IMR-90 (cell line): ENCODE results near the gene FANK1. TPM values are rescaled to one million over a fixed set of nuclear protein-coding genes. Genes with fewer than 3 reads are reported as not detected.

Experiments
- ATAC-seq: fragments of 200-7000 bp; cut with Tn5 transposase; 2 replicates; pipeline ENCODE4 v1.9.1; 2020; ENCODE audit warnings: low read depth, mild to moderate bottlenecking, moderate library complexity
- BruUV-seq: library from RNA; stranded (reverse); fragments of 400-500 nt; replicated peaks from 2 replicates; lab custom pipeline; 2021; lab: Mats Ljungman, UMichigan
- CTCF ChIA-PET: fragments of 300-600 bp; formaldehyde crosslinking; extraction: SDS; loops from one replicate; lab custom pipeline; 2021; ENCODE audit warnings: antibody characterized with exemption; lab: Yijun Ruan, JAX
- POLR2A ChIA-PET: fragments of 300-600 bp; sonication (Branson Sonifier 250); formaldehyde crosslinking; loops from one replicate; lab custom pipeline; 2022; ENCODE audit warnings: antibody characterized with exemption; ENCODE audit not compliant: unreplicated experiment; lab: Charles Lee
- DNase-seq: peaks from one replicate; pipeline ENCODE4 v3.0.0; 2013
- H2AFZ ChIP-seq: replicated peaks from 2 replicates; pipeline ENCODE3; 2013; ENCODE audit warnings: low read length, mild to moderate bottlenecking; ENCODE audit not compliant: poor library complexity
- H2AK5ac ChIP-seq: 2 replicates; pipeline ENCODE4 v1.6.1; 2013; ENCODE audit warnings: low read depth, low read length, inconsistent platforms
- H2AK9ac ChIP-seq: replicated peaks from 2 replicates; pipeline ENCODE3; 2013; ENCODE audit warnings: mild to moderate bottlenecking, low read depth, low read length, moderate library complexity; ENCODE audit not compliant: poor library complexity
- H2BK120ac ChIP-seq: 2 replicates; pipeline ENCODE4 v1.6.1; 2013; ENCODE audit warnings: low read depth, low read length, inconsistent platforms
- H2BK15ac ChIP-seq: 3 replicates; pipeline ENCODE4 v1.6.1; 2013; ENCODE audit warnings: low read depth, low read length, inconsistent platforms
- H2BK20ac ChIP-seq: 2 replicates; pipeline ENCODE4 v1.6.1; 2013; ENCODE audit warnings: low read depth, mild to moderate bottlenecking, inconsistent platforms, low read length, moderate library complexity
- H2BK5ac ChIP-seq: 2 replicates; pipeline ENCODE4 v1.6.1; 2013; ENCODE audit warnings: mild to moderate bottlenecking, low read depth, low read length, inconsistent platforms; ENCODE audit not compliant: poor library complexity, severe bottlenecking
- H3K14ac ChIP-seq: replicated peaks from 2 replicates; pipeline ENCODE4 v1.6.1; 2013; ENCODE audit warnings: low read depth, low read length, inconsistent platforms
- H3K18ac ChIP-seq: 2 replicates; pipeline ENCODE4 v1.6.1; 2013; ENCODE audit warnings: low read depth, low read length, control low read depth
- H3K23ac ChIP-seq: 2 replicates; pipeline ENCODE4 v1.6.1; 2013; ENCODE audit warnings: low read depth, low read length, inconsistent platforms
- H3K27ac ChIP-seq: 2 replicates; pipeline ENCODE4 v1.5.1; 2013; ENCODE audit warnings: mild to moderate bottlenecking, control low read depth, low read length; ENCODE audit not compliant: insufficient read depth
- H3K27me3 ChIP-seq: 2 replicates; pipeline ENCODE4 v1.6.1; 2013; ENCODE audit warnings: low read length; ENCODE audit not compliant: control insufficient read depth, insufficient read depth
- H3K36me3 ChIP-seq: 2 replicates; pipeline ENCODE4 v1.6.1; 2013; ENCODE audit warnings: low read length, mixed read lengths; ENCODE audit not compliant: control insufficient read depth, insufficient read depth
- H3K4ac ChIP-seq: 2 replicates; pipeline ENCODE4 v1.6.1; 2013; ENCODE audit warnings: low read depth, low read length, inconsistent platforms
- H3K4me1 ChIP-seq: 2 replicates; pipeline ENCODE4 v1.6.1; 2013; ENCODE audit warnings: low read length, mixed read lengths; ENCODE audit not compliant: control insufficient read depth, insufficient read depth
- H3K4me2 ChIP-seq: 2 replicates; pipeline ENCODE4 v1.6.1; 2013; ENCODE audit warnings: low read depth, mild to moderate bottlenecking, control low read depth, low read length, moderate library complexity
- H3K4me3 ChIP-seq: 2 replicates; pipeline ENCODE4 v1.5.1; 2013; ENCODE audit warnings: low read depth, mild to moderate bottlenecking, control low read depth, low read length, moderate library complexity; ENCODE audit not compliant: insufficient read depth
- H3K56ac ChIP-seq: 2 replicates; pipeline ENCODE4 v1.6.1; 2013; ENCODE audit warnings: low read length, inconsistent platforms; ENCODE audit not compliant: insufficient read depth; ENCODE audit errors: extremely low read depth
- H3K79me1 ChIP-seq, 2 experiments: 2 replicates each; pipeline ENCODE4 v1.6.1; 2013; ENCODE audit warnings: low read length in 2 of 2, inconsistent platforms in 1 of 2, low read depth in 1 of 2
- H3K9ac ChIP-seq: 2 replicates; pipeline ENCODE4 v1.6.1; 2013; ENCODE audit warnings: low read depth, low read length, control low read depth
- H3K9me1 ChIP-seq: 2 replicates; pipeline ENCODE4 v1.6.1; 2013; ENCODE audit warnings: low read length, inconsistent platforms; ENCODE audit not compliant: insufficient read depth
- H3K9me3 ChIP-seq: 2 replicates; pipeline ENCODE4 v1.6.1; 2013; ENCODE audit warnings: low read length; ENCODE audit not compliant: control insufficient read depth, insufficient read depth
- H4K20me1 ChIP-seq: 2 replicates; pipeline ENCODE4 v1.6.1; 2013; ENCODE audit warnings: low read length, inconsistent platforms; ENCODE audit not compliant: insufficient read depth
- H4K5ac ChIP-seq: 2 replicates; pipeline ENCODE4 v1.6.1; 2013; ENCODE audit warnings: mild to moderate bottlenecking, low read depth, low read length, control low read depth
- H4K8ac ChIP-seq, 2 experiments: 2 replicates each; pipeline ENCODE4 v1.6.1; 2013; ENCODE audit warnings: low read depth in 2 of 2, low read length in 2 of 2, control low read depth in 1 of 2, inconsistent platforms in 1 of 2
- H4K91ac ChIP-seq: 2 replicates; pipeline ENCODE4 v1.6.1; 2013; ENCODE audit warnings: low read depth, low read length, inconsistent platforms; ENCODE audit not compliant: insufficient read depth
- BHLHE40 ChIP-seq: fragments of 150-350 bp; IDR thresholded peaks from 2 replicates; pipeline ENCODE4 v1.6.1; 2016; ENCODE audit warnings: mild to moderate bottlenecking, low read depth, low read length
- MXI1 ChIP-seq: IDR thresholded peaks from 2 replicates; pipeline ENCODE4 v1.6.1; 2012; ENCODE audit warnings: low read depth, mild to moderate bottlenecking, low read length, moderate library complexity, borderline replicate concordance
- RAD21 ChIP-seq: IDR thresholded peaks from 2 replicates; pipeline ENCODE4 v1.6.1; 2012; ENCODE audit warnings: low read length, improper control_type of control experiment
- RFX5 ChIP-seq: IDR thresholded peaks from 2 replicates; pipeline ENCODE4 v1.8.0; 2012; ENCODE audit warnings: low read depth, mild to moderate bottlenecking, low read length, moderate library complexity
- WGBS, 2 experiments: methylation state at CpG; one replicate each; pipeline versions ENCODE4 v1.1.5 to v1.1.7; 2013; ENCODE audit warnings: missing lambda C conversion rate in 2 of 2; ENCODE audit not compliant: insufficient read length in 1 of 2; ENCODE audit errors: extremely low coverage in 2 of 2; 5-methylcytosine and 5-hydroxymethylcytosine counted together
- dilution Hi-C: fragments of 300-500 bp; cut with HindIII; formaldehyde crosslinking; loops from one replicate; pipeline ENCODE4 v1.14.3; 2018; ENCODE audit warnings: low sequenced_read_pairs; ENCODE audit not compliant: unreplicated experiment
- in situ Hi-C: fragments of 300-500 bp; cut with MboI; formaldehyde crosslinking; loops from 3 replicates; pipeline ENCODE4 v1.14.3; 2019; ENCODE audit warnings: low sequenced_read_pairs, inconsistent platforms, mixed read lengths
- intact Hi-C: fragments of 100-400 bp; cut with micrococcal nuclease; formaldehyde crosslinking; loops from 2 replicates; pipeline ENCODE4 v1.10.0; 2022
- polyA plus RNA-seq, 3 experiments: library from polyadenylated mRNA; depleted of rRNA; stranded (reverse); fragments of >200 nt; gene quantifications; 2 replicates each; pipeline ENCODE4 v1.2.3, GENCODE V29; 2012; ENCODE audit warnings: low replicate concordance in 1 of 3
- total RNA-seq: library from RNA; depleted of rRNA; stranded (reverse); fragments of >200 nt; gene quantifications from 2 replicates; pipeline ENCODE4 v1.2.3, GENCODE V29; 2012
- TF ChIP-seq, protein P1 (sequence below): fragments of 150-350 bp; IDR thresholded peaks from 2 replicates; pipeline ENCODE4 v1.6.1; 2017; ENCODE audit warnings: mild to moderate bottlenecking, antibody characterized with exemption, low read length, low read depth
- TF ChIP-seq, protein P2 (sequence below): conservative IDR thresholded peaks from 2 replicates; pipeline ENCODE4 v1.5.1; 2012; ENCODE audit warnings: mild to moderate bottlenecking, low read depth, low read length, improper control_type of control experiment

The FANK1 gene
- total and polyA plus RNA-seq, 2 of the 4 experiments (the other 2 are of a cell fraction): 0.90 to 2.2 TPM

DNA sequence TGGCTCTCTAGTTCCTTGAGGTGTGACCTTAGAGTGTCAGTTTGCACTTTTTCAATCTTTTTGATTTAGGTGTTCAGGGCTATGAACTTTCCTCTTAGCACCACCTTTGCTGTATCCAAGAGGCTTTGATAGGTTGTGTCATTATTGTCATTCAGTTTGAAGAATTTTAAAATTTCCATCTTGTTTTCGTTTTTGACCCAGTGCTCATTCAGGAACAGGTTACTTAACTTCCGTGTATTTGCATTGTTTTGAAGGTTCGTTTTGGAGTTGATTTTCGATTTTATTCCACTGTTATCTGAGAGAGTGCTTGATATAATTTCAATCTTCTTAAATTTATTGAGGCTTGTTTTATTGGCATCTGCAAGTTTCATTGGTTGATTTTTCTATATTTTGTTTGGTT is 37.3 kb downstream of the FANK1 start:
- POLR2A ChIA-PET: no interaction called here
- no peak for ATAC-seq
- H3K9ac ChIP-seq: no peak overlapping the region

More for the DNA sequence above, 37.3 kb downstream of the FANK1 start:
- H4K91ac ChIP-seq: no peak overlapping the region
- no peak overlapping the region for H2AK5ac ChIP-seq
- H3K79me1 ChIP-seq: no peaks in the 10 kb centered on the region
- no peak overlapping the region for H3K4me2 ChIP-seq
- H2BK20ac ChIP-seq: no peak overlapping the region
- BruUV-seq: no TSS peak
- no peak overlapping the region for H4K5ac ChIP-seq
- DNase-seq: no peak
- H3K27me3 ChIP-seq: no peaks in the 10 kb centered on the region; the same call in 1 of the 2 replicates
- CTCF ChIA-PET: interaction anchor here (0.5 to 2.3 kb wide), 12 partner anchors 15 to 1401 kb away, joined by 3 to 13 read pairs (median 4); no protein-coding TSS in a partner anchor
- no peak overlapping the region for H2BK5ac ChIP-seq
- no peaks in the 10 kb centered on the region for H3K9me1 ChIP-seq
- no peak overlapping the region for H3K4me3 ChIP-seq
- in situ Hi-C loops: loop anchor here (25.0 kb wide), 1 partner anchor 804 kb away; no protein-coding TSS in a partner anchor
- H3K9me3 ChIP-seq: no peaks in the 10 kb centered on the region
- no peak overlapping the region for H4K8ac ChIP-seq
- no peak overlapping the region for H3K4ac ChIP-seq
- no peak overlapping the region for H3K23ac ChIP-seq
- H3K18ac ChIP-seq: no peak overlapping the region
- no peak overlapping the region for H3K14ac ChIP-seq
- dilution Hi-C loops: no loop called here
- intact Hi-C loops: loop anchor here (1.0 kb wide), 3 partner anchors 571 to 1921 kb away; no protein-coding TSS in a partner anchor
- no peaks in the 10 kb centered on the region for H4K20me1 ChIP-seq
- H2BK120ac ChIP-seq: no peak overlapping the region
- TF ChIP-seq RAD21: no peak
- TF ChIP-seq, protein P1, sequence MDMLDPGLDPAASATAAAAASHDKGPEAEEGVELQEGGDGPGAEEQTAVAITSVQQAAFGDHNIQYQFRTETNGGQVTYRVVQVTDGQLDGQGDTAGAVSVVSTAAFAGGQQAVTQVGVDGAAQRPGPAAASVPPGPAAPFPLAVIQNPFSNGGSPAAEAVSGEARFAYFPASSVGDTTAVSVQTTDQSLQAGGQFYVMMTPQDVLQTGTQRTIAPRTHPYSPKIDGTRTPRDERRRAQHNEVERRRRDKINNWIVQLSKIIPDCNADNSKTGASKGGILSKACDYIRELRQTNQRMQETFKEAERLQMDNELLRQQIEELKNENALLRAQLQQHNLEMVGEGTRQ: no peak
- no peak for TF ChIP-seq BHLHE40
- TF ChIP-seq, protein P2, sequence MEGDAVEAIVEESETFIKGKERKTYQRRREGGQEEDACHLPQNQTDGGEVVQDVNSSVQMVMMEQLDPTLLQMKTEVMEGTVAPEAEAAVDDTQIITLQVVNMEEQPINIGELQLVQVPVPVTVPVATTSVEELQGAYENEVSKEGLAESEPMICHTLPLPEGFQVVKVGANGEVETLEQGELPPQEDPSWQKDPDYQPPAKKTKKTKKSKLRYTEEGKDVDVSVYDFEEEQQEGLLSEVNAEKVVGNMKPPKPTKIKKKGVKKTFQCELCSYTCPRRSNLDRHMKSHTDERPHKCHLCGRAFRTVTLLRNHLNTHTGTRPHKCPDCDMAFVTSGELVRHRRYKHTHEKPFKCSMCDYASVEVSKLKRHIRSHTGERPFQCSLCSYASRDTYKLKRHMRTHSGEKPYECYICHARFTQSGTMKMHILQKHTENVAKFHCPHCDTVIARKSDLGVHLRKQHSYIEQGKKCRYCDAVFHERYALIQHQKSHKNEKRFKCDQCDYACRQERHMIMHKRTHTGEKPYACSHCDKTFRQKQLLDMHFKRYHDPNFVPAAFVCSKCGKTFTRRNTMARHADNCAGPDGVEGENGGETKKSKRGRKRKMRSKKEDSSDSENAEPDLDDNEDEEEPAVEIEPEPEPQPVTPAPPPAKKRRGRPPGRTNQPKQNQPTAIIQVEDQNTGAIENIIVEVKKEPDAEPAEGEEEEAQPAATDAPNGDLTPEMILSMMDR: no peak
- no peak for TF ChIP-seq MXI1
- TF ChIP-seq RFX5: no peak
- no peak overlapping the region for H2BK15ac ChIP-seq
- no peak overlapping the region for H3K56ac ChIP-seq
- no peak overlapping the region for H2AFZ ChIP-seq
- H3K36me3 ChIP-seq: no peaks in the 10 kb centered on the region
- no peak overlapping the region for H3K27ac ChIP-seq
- no peaks in the 10 kb centered on the region for H3K4me1 ChIP-seq
- H2AK9ac ChIP-seq: no peak overlapping the region
- no CpG with 5 or more reads among the region's 4 CpGs for WGBS, 2 experiments
